HCT116 (cell line): ENCODE measurements around the gene UROS. TPM values are rescaled to one million over a fixed set of nuclear protein-coding genes. Genes with fewer than 3 reads are reported as not detected.

Source experiments
- ATAC-seq: fragments of 200-7000 bp; cut with Tn5 transposase; 2 replicates; pipeline ENCODE4 v1.9.1; 2020; ENCODE audit warnings: mild to moderate bottlenecking, moderate library complexity
- BruUV-seq: library from RNA; stranded (reverse); fragments of 400-500 nt; replicated peaks from 2 replicates; lab custom pipeline; 2021; lab: Mats Ljungman, UMichigan
- CTCF ChIA-PET: fragments of 300-600 bp; sonication (Branson Sonifier 250); formaldehyde crosslinking; loops from one replicate; lab custom pipeline; 2021; ENCODE audit warnings: antibody characterized with exemption; lab: Charles Lee
- POLR2A ChIA-PET: fragments of 300-600, 350-600 bp; sonication (Branson Sonifier 250); formaldehyde crosslinking; loops from one replicate; lab custom pipeline; 2021; ENCODE audit warnings: antibody characterized with exemption; lab: Charles Lee
- RAD21 ChIA-PET, 2 experiments: fragments of 300-600 bp; sonication (Branson Sonifier 250); formaldehyde crosslinking; loops; one replicate each; lab custom pipeline; 2023; ENCODE audit warnings: low total read pairs in 2 of 2; ENCODE audit not compliant: uncharacterized antibody in 2 of 2, unreplicated experiment in 2 of 2, low non-redundant PET in 1 of 2; lab: Charles Lee
- DNase-seq: peaks from one replicate; pipeline ENCODE4 v3.0.0-alpha.2; 2010; ENCODE audit warnings: low read depth, low spot score
- H2AFZ ChIP-seq: fragments of 200-600 bp; shearing (Covaris generic), sonication (generic); 2 replicates; pipeline ENCODE4 v1.6.1; 2017; ENCODE audit warnings: low read depth, mixed run types, mixed read lengths, antibody characterized with exemption, low read length; ENCODE audit not compliant: poor library complexity, severe bottlenecking
- H3K27ac ChIP-seq: 2 replicates; pipeline ENCODE4 v1.5.1; 2012; ENCODE audit warnings: low read depth, low read length
- H3K27me3 ChIP-seq: fragments of 200-600 bp; sonication (generic); 2 replicates; pipeline ENCODE4 v1.6.1; 2016; ENCODE audit warnings: mixed run types, low read length, mixed read lengths; ENCODE audit not compliant: insufficient read depth
- H3K36me3 ChIP-seq, 2 experiments: fragments of 200-500 bp in 1 of 2; fragments of 200-600 bp in 1 of 2; sonication (Bioruptor generic) in 1 of 2; sonication (generic) in 1 of 2; 2 replicates each; pipeline versions ENCODE4 v1.5.1 to v1.6.1; 2014 to 2016; ENCODE audit warnings: low read length in 2 of 2, inconsistent platforms in 1 of 2, mixed read lengths in 1 of 2, mixed run types in 1 of 2; ENCODE audit not compliant: insufficient read depth in 2 of 2, control insufficient read depth in 1 of 2
- H3K4me1 ChIP-seq, 2 experiments: fragments of 200-600 bp in 1 of 2; sonication (generic) in 1 of 2; 2 replicates each; pipeline versions ENCODE4 v1.5.1 to v1.6.1; 2012 to 2017; ENCODE audit warnings: low read length in 2 of 2, inconsistent platforms in 1 of 2, mild to moderate bottlenecking in 1 of 2, mixed read lengths in 1 of 2, mixed run types in 1 of 2, moderate library complexity in 1 of 2; ENCODE audit not compliant: insufficient read depth in 2 of 2, control insufficient read depth in 1 of 2
- H3K4me2 ChIP-seq: fragments of 200-600 bp; sonication (generic); 2 replicates; pipeline ENCODE4 v1.6.1; 2017; ENCODE audit warnings: mixed run types, low read length, mixed read lengths
- H3K4me3 ChIP-seq, 2 experiments: fragments of 200-600 bp in 1 of 2; sonication (generic) in 1 of 2; replicated peaks in 1 of 2; 2 replicates each; pipeline ENCODE4 v1.5.1; 2011 to 2016; ENCODE audit warnings: low read length in 2 of 2, control low read depth in 1 of 2, low read depth in 1 of 2, mild to moderate bottlenecking in 1 of 2, mixed read lengths in 1 of 2, mixed run types in 1 of 2
- H3K79me2 ChIP-seq: fragments of 200-600 bp; sonication (generic); 2 replicates; pipeline ENCODE4 v1.6.1; 2017; ENCODE audit warnings: mild to moderate bottlenecking, mixed run types, low read length, moderate library complexity, mixed read lengths; ENCODE audit not compliant: insufficient read depth
- H3K9ac ChIP-seq: fragments of 200-600 bp; sonication (generic); 2 replicates; pipeline ENCODE4 v1.6.1; 2016; ENCODE audit warnings: low read length, mixed read lengths
- H3K9me2 ChIP-seq: fragments of 200-600 bp; sonication (generic), shearing (Covaris generic); 2 replicates; pipeline ENCODE4 v1.6.1; 2017; ENCODE audit warnings: mixed run types, mild to moderate bottlenecking, moderate library complexity; ENCODE audit not compliant: insufficient read depth
- H3K9me3 ChIP-seq, 2 experiments: fragments of 200-500 bp in 1 of 2; fragments of 200-600 bp in 1 of 2; sonication (Bioruptor generic) in 1 of 2; sonication (generic) in 1 of 2; 2 replicates each; pipeline ENCODE4 v1.6.1; 2014 to 2017; ENCODE audit warnings: low read length in 2 of 2, mixed read lengths in 2 of 2, inconsistent platforms in 1 of 2, low read depth in 1 of 2, mild to moderate bottlenecking in 1 of 2, mixed run types in 1 of 2, moderate library complexity in 1 of 2; ENCODE audit not compliant: control insufficient read depth in 1 of 2, insufficient read depth in 1 of 2
- H4K20me1 ChIP-seq: fragments of 200-600 bp; sonication (generic), shearing (Covaris generic); 2 replicates; pipeline ENCODE4 v1.6.1; 2017; ENCODE audit warnings: mixed run types, mild to moderate bottlenecking, moderate library complexity; ENCODE audit not compliant: insufficient read depth
- CBX3 ChIP-seq: IDR thresholded peaks from 2 replicates; pipeline ENCODE4 v1.6.1; 2012; ENCODE audit warnings: low read depth
- CEBPB ChIP-seq: IDR thresholded peaks from 2 replicates; pipeline ENCODE4 v1.6.1; 2012; ENCODE audit warnings: low read depth
- EGR1 ChIP-seq: IDR thresholded peaks from 2 replicates; pipeline ENCODE4 v1.6.1; 2012; ENCODE audit warnings: low read depth
- ELF1 ChIP-seq: IDR thresholded peaks from 2 replicates; pipeline ENCODE4 v1.6.1; 2012; ENCODE audit warnings: low read depth, borderline replicate concordance
- EZH2 ChIP-seq: fragments of 200-600 bp; sonication (generic); IDR thresholded peaks from 2 replicates; pipeline ENCODE4 v1.6.1; 2017; ENCODE audit warnings: antibody characterized with exemption, mixed run types
- EZH2phosphoT487 ChIP-seq: fragments of 200-600 bp; IDR thresholded peaks from 2 replicates; pipeline ENCODE4 v1.6.1; 2018; ENCODE audit warnings: antibody characterized with exemption, borderline replicate concordance
- FOSL1 ChIP-seq: IDR thresholded peaks from 2 replicates; pipeline ENCODE4 v1.6.1; 2012; ENCODE audit warnings: low read depth
- JUND ChIP-seq: IDR thresholded peaks from 2 replicates; pipeline ENCODE4 v1.6.1; 2012
- POLR2A ChIP-seq: IDR thresholded peaks from 2 replicates; pipeline ENCODE4 v1.7.0; 2011; ENCODE audit warnings: borderline replicate concordance; ENCODE audit not compliant: insufficient read depth, insufficient read length; ENCODE audit errors: extremely low read depth
- POLR2AphosphoS5 ChIP-seq: IDR thresholded peaks from 2 replicates; pipeline ENCODE4 v1.6.1; 2011; ENCODE audit warnings: mild to moderate bottlenecking, low read depth, low read length, moderate library complexity
- RAD21 ChIP-seq: IDR thresholded peaks from 2 replicates; pipeline ENCODE4 v1.6.1; 2012; ENCODE audit warnings: low read depth, mild to moderate bottlenecking
- TCF7L2 ChIP-seq: IDR thresholded peaks from 2 replicates; pipeline ENCODE4 v1.7.0; 2011; ENCODE audit warnings: borderline replicate concordance, inconsistent platforms; ENCODE audit not compliant: insufficient read depth, insufficient read length; ENCODE audit errors: extremely low read depth
- ZNF274 ChIP-seq: fragments of 200-500 bp; sonication (Bioruptor generic); IDR thresholded peaks from 2 replicates; pipeline ENCODE4 v1.6.1; 2014; ENCODE audit warnings: mild to moderate bottlenecking, low read depth, low read length, inconsistent platforms
- intact Hi-C: fragments of 100-400 bp; cut with micrococcal nuclease; formaldehyde crosslinking; loops from 2 replicates; pipeline ENCODE4 v1.10.0; 2022
- total RNA-seq: library from RNA; stranded (reverse); gene quantifications from one replicate; pipeline ENCODE4 v1.2.1, GENCODE V29; 2021; ENCODE audit not compliant: unreplicated experiment
- TF ChIP-seq, protein P1 (sequence below): IDR thresholded peaks from 2 replicates; pipeline ENCODE4 v1.6.1; 2012
- TF ChIP-seq, protein P2 (sequence below): IDR thresholded peaks from 2 replicates; pipeline ENCODE4 v1.6.1; 2012
- TF ChIP-seq, protein P3 (sequence below), 3 experiments: fragments of 200-600 bp in 1 of 3; sonication (generic) in 1 of 3; IDR thresholded peaks in 2 of 3; conservative IDR thresholded peaks in 1 of 3; 2 replicates each; pipeline ENCODE4 v1.5.1; 2012 to 2017; ENCODE audit warnings: low read depth in 2 of 3, low read length in 2 of 3, antibody characterized with exemption in 1 of 3, borderline replicate concordance in 1 of 3, control low read depth in 1 of 3, mild to moderate bottlenecking in 1 of 3, mixed read lengths in 1 of 3, mixed run types in 1 of 3, moderate library complexity in 1 of 3; ENCODE audit not compliant: insufficient read depth in 1 of 3
- TF ChIP-seq, protein P4 (sequence below): IDR thresholded peaks from 2 replicates; pipeline ENCODE4 v1.6.1; 2011; ENCODE audit warnings: mild to moderate bottlenecking, low read length, moderate library complexity; ENCODE audit not compliant: insufficient replicate concordance; ENCODE audit errors: extremely low read depth

The UROS gene
- total RNA-seq, 1 experiment from 2014 or later = 63.9 TPM

DNA sequence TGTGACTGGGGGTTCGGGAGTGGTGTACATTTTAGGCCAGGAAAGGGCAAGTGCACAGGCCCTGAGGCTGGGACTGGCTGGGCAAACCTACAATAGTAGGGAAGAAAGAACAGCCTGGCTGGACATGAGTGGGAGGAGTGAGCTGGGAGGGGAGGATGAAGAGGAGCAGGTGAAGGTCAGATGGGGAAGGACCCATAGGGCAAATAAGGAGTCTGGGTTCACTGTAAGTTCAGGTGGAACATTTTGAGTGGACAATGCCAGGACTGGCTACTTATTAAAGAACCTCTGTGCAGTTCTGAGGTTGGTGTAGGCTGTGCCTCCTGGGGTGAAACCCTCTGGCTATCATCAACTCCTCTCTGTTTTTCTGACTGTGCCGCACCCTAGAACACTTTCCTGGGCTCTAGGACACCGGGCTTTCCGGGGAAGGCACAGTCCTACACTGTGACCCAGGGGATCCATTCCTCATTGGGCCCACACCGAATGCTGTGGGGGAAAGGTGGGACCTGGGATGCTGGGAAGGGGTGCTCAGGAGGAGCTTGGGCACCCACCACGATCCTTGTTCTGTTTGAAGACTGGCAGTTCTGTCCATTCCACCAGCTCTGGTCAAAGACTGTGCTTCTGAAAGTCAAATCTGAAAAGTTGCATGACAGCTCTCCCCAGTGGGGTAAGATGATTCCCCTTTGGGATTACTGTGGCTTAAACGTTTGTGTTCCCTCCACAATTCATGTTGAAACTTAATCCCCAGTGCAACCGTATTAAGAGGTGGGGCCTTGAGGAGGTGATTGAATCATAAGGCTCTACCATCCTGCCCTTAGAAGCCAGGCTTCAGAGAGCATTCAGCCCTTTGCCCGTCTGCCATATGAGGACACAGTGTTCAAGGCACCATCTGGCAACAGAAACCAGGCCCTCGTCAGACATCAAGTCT lies 43.4 kb downstream of the UROS start:
- Histone ChIP-seq H3K4me3 (no peak overlapping the region), H3K27ac (no peak overlapping the region), H4K20me1 (no peaks in the 10 kb centered on the region), H3K4me2 (no peak overlapping the region), H3K36me3 (no peaks in the 10 kb centered on the region), H3K4me1 (no peaks in the 10 kb centered on the region), H2AFZ (no peak overlapping the region), H3K27me3 (no peaks in the 10 kb centered on the region), H3K79me2 (no peaks in the 10 kb centered on the region), H3K9me3 (no peaks in the 10 kb centered on the region), H3K9ac (no peak overlapping the region), H3K9me2 (no peaks in the 10 kb centered on the region)
- POLR2A ChIA-PET = no interaction called here
- no TSS peak for BruUV-seq
- TF ChIP-seq CEBPB (no peak), POLR2AphosphoS5 (no peak), ELF1 (no peak), EGR1 (no peak), CBX3 (no peak), RAD21 (no peak), POLR2A (no peak), FOSL1 (no peak), ZNF274 (no peak), EZH2phosphoT487 (no peak), JUND (no peak), EZH2 (no peak), TCF7L2 (no peak)
- TF ChIP-seq, protein P1, sequence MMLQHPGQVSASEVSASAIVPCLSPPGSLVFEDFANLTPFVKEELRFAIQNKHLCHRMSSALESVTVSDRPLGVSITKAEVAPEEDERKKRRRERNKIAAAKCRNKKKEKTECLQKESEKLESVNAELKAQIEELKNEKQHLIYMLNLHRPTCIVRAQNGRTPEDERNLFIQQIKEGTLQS = no peak
- TF ChIP-seq, protein P2, sequence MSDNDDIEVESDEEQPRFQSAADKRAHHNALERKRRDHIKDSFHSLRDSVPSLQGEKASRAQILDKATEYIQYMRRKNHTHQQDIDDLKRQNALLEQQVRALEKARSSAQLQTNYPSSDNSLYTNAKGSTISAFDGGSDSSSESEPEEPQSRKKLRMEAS = no peak
- TF ChIP-seq, protein P3, sequence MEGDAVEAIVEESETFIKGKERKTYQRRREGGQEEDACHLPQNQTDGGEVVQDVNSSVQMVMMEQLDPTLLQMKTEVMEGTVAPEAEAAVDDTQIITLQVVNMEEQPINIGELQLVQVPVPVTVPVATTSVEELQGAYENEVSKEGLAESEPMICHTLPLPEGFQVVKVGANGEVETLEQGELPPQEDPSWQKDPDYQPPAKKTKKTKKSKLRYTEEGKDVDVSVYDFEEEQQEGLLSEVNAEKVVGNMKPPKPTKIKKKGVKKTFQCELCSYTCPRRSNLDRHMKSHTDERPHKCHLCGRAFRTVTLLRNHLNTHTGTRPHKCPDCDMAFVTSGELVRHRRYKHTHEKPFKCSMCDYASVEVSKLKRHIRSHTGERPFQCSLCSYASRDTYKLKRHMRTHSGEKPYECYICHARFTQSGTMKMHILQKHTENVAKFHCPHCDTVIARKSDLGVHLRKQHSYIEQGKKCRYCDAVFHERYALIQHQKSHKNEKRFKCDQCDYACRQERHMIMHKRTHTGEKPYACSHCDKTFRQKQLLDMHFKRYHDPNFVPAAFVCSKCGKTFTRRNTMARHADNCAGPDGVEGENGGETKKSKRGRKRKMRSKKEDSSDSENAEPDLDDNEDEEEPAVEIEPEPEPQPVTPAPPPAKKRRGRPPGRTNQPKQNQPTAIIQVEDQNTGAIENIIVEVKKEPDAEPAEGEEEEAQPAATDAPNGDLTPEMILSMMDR (IDR thresholded peaks at IDR 0.05 in 2 of 3, conservative IDR thresholded peaks at IDR 0.05 in 1 of 3; ENCODE audit: borderline replicate concordance in 1 of 3, insufficient read depth in 1 of 3, low read depth in 2 of 3, low read length in 2 of 3) = no peak
- TF ChIP-seq, protein P4, sequence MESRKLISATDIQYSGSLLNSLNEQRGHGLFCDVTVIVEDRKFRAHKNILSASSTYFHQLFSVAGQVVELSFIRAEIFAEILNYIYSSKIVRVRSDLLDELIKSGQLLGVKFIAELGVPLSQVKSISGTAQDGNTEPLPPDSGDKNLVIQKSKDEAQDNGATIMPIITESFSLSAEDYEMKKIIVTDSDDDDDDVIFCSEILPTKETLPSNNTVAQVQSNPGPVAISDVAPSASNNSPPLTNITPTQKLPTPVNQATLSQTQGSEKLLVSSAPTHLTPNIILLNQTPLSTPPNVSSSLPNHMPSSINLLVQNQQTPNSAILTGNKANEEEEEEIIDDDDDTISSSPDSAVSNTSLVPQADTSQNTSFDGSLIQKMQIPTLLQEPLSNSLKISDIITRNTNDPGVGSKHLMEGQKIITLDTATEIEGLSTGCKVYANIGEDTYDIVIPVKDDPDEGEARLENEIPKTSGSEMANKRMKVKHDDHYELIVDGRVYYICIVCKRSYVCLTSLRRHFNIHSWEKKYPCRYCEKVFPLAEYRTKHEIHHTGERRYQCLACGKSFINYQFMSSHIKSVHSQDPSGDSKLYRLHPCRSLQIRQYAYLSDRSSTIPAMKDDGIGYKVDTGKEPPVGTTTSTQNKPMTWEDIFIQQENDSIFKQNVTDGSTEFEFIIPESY = no peak
- intact Hi-C loops = no loop called here
- CTCF ChIA-PET = no interaction called here
- ATAC-seq (no peak), DNase-seq (no peak)
- RAD21 ChIA-PET = no interaction called here
